Stimulated activated CD4-positive, alpha-beta T cell treated with anti-CD3 and anti-CD28 coated beads, Interleukin-4, amount 100 ng/mL, for 48 hours (primary cell): ENCODE results near the gene SPHK1.

Experiments
- DNase-seq, 2 donors: peaks; one replicate each; pipeline ENCODE4 v3.0.0-alpha.2; 2020; ENCODE audit warnings: low read depth in 2 of 2

The SPHK1 gene

DNA sequence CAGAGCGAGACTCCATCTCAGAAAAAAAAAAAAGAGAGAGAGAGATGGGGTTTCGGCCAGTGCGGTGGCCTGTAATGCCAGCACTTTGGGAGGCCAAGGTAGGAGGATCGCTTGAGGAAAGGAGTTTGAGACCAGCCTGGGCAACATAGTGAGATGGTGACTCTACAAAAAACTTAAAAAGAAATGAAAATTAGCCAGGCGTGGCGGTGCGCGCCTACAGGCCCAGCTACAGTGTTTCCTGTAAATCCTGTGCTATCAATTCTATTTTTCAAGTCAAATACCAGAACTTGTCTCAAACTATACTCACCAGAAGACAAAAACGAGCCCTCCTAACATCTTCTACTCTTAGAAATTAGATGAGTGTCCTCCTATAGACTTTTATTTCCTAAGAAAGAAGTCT, 49.3 kb downstream of the SPHK1 start:
- DNase-seq: no peak

DNA sequence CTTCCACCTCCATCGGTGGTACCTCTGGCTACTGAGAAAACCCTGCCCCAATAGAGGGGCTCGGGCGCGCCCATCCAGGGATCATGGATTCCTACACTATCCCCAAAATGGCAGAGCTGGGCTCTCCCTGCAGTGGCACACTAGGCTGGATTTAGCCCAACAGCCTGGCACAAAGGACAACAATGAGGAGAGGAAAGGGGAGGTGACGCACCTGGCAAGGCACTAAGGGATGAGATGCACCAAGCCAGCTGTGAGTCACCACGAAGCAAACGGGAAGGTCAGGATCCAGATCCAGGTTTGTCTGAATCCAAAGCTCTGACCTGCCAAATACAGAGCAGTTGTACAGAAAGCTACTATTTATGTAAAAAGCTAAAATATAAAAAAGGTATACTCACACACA, 50.5 kb downstream of the SPHK1 start:
- DNase-seq: no peak

DNA sequence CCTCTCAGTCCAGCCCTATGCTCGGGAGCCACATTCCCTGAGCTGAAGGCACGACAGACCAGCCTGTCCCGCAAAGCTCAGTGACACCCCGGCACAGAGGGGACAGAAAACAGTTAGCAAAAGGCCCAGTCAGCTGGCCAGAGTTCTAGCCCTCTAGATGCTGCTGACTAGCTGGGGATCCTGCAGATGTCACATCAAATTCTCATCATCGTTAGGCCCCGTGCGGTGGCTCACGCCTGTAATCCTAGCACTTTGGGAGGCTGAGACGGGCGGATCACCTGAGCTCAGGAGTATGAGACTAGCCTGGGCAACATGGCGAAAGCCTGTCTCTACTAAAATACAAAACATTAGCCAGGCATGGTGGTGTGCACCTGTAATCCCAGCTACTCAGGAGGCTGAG, 51.3 kb downstream of the SPHK1 start:
- DNase-seq: no peak
